ENCODE results near the gene MTHFD1L. TPM values are rescaled to one million over a fixed set of nuclear protein-coding genes. Genes with fewer than 3 reads are reported as not detected.
A peak's percentile ranks its signal among the peaks of the same experiment; 100 is the strongest.

The MTHFD1L gene
- total and polyA plus RNA-seq, 2 of the 4 experiments (the other 2 are of a cell fraction): 43.5 to 53.2 TPM

GRCh38 chr6:150996968-150997367, 131.5 kb downstream of the MTHFD1L start:
- Histone ChIP-seq H3K27ac (ENCODE audit: insufficient read depth, low read length) (no peak overlapping the region), H2AK5ac (ENCODE audit: low read depth, low read length) (no peak overlapping the region; the same call in 1 of the 2 replicates), H4K8ac (ENCODE audit: low read depth in 2 of 2, low read length in 2 of 2) (no peak overlapping the region), H3K4me1 (ENCODE audit: control insufficient read depth, insufficient read depth, low read length) (peaks cover 15% of the 10 kb centered on the region), H4K5ac (ENCODE audit: low read depth, low read length) (no peak overlapping the region), H3K79me1 (ENCODE audit: low read depth in 1 of 2, low read length in 2 of 2) (peaks cover 24 to 35% of the 10 kb centered on the region in 2 experiments), H4K91ac (ENCODE audit: insufficient read depth, low read depth, low read length) (no peak overlapping the region), H3K18ac (ENCODE audit: low read depth, low read length) (no peak overlapping the region), H4K20me1 (ENCODE audit: insufficient read depth, low read length) (no peaks in the 10 kb centered on the region), H2AFZ (replicated peaks; ENCODE audit: low read length, poor library complexity) (no peak overlapping the region), H2BK15ac (ENCODE audit: low read depth, low read length) (no peak overlapping the region), H2BK20ac (ENCODE audit: low read depth, low read length) (no peak overlapping the region), H3K9me3 (ENCODE audit: control insufficient read depth, insufficient read depth, low read length) (no peaks in the 10 kb centered on the region), H3K4ac (ENCODE audit: low read depth, low read length) (no peak overlapping the region), H2BK5ac (ENCODE audit: low read depth, low read length, poor library complexity, severe bottlenecking) (no peak overlapping the region), H3K27me3 (ENCODE audit: control insufficient read depth, insufficient read depth, low read length) (no peaks in the 10 kb centered on the region), H3K9me1 (ENCODE audit: insufficient read depth, low read length) (peaks cover 15% of the 10 kb centered on the region), H3K23ac (ENCODE audit: low read depth, low read length) (no peak overlapping the region), H3K4me3 (ENCODE audit: insufficient read depth, low read depth, low read length) (no peak overlapping the region), H3K4me2 (ENCODE audit: low read depth, low read length) (no peak overlapping the region), H3K36me3 (ENCODE audit: control insufficient read depth, insufficient read depth, low read length) (peaks cover 26% of the 10 kb centered on the region), H3K14ac (replicated peaks; ENCODE audit: low read depth, low read length) (no peak overlapping the region), H2AK9ac (replicated peaks; ENCODE audit: low read depth, low read length, poor library complexity) (peak overlapping the region; percentile 17), H3K56ac (ENCODE audit: extremely low read depth, insufficient read depth, low read length) (no peak overlapping the region), H3K9ac (ENCODE audit: low read depth, low read length) (no peak overlapping the region), H2BK120ac (ENCODE audit: low read depth, low read length) (no peak overlapping the region)
- no TSS peak for BruUV-seq (replicated peaks)
- TF ChIP-seq MXI1 (IDR thresholded peaks at IDR 0.05; ENCODE audit: borderline replicate concordance, low read depth, low read length) (no peak), RCOR1 (IDR thresholded peaks at IDR 0.05; ENCODE audit: insufficient replicate concordance, low read length) (no peak), POLR2A (IDR thresholded peaks at IDR 0.05; ENCODE audit: low read depth, low read length) (no peak)
- TF ChIP-seq, protein P1, sequence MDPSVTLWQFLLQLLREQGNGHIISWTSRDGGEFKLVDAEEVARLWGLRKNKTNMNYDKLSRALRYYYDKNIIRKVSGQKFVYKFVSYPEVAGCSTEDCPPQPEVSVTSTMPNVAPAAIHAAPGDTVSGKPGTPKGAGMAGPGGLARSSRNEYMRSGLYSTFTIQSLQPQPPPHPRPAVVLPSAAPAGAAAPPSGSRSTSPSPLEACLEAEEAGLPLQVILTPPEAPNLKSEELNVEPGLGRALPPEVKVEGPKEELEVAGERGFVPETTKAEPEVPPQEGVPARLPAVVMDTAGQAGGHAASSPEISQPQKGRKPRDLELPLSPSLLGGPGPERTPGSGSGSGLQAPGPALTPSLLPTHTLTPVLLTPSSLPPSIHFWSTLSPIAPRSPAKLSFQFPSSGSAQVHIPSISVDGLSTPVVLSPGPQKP (IDR thresholded peaks at IDR 0.05; ENCODE audit: borderline replicate concordance, low read depth, low read length): no peak
- WGBS, 2 experiments (ENCODE audit: extremely low coverage in 2 of 2, insufficient read length in 1 of 2): no CpG with 5 or more reads among the region's 6 CpGs
- ChIA-PET POLR2A (ENCODE audit: unreplicated experiment) (no interaction called here), CTCF (no interaction called here)
- in situ Hi-C loops (cut with MboI; ENCODE audit: low sequenced_read_pairs): no loop called here
- intact Hi-C loops (cut with micrococcal nuclease): no loop called here
- no peak for ATAC-seq (ENCODE audit: low read depth)
- dilution Hi-C loops (cut with HindIII; ENCODE audit: low sequenced_read_pairs, unreplicated experiment): no loop called here
- DNase-seq: no peak
